Fibroblast of skin of right quadriceps (primary cell): ENCODE data around the gene ARHGAP6.
"Not testable (repeated sequence)": the region's sequence is repeated elsewhere in the genome, so short reads cannot be mapped to it uniquely, and the experiment has no call there.

Source experiments
- DNase-seq: peaks from one replicate; pipeline ENCODE4 v3.0.0-alpha.2; 2013

ARHGAP6 gene

GRCh38 chrX:11647138-11647537, 18.6 kb downstream of the ARHGAP6 start:
- no peak for DNase-seq

GRCh38 chrX:11641349-11642065, 24.2 kb downstream of the ARHGAP6 start:
- peak; percentile 19 for DNase-seq

GRCh38 chrX:11640089-11640488, 25.6 kb downstream of the ARHGAP6 start:
- no peak for DNase-seq

- no peak for DNase-seq
These were observed 33.0 kb downstream of the ARHGAP6 start for GRCh38 chrX:11632732-11633131.

- DNase-seq, result peak; percentile 65
These were observed 36.0 kb downstream of the ARHGAP6 start for GRCh38 chrX:11629593-11630211.

- no peak for DNase-seq
These were observed 37.3 kb downstream of the ARHGAP6 start for GRCh38 chrX:11628399-11628798.

GRCh38 chrX:11626351-11626750, 39.4 kb downstream of the ARHGAP6 start:
- no peak for DNase-seq

- peak; percentile 57 for DNase-seq
These were observed 46.3 kb downstream of the ARHGAP6 start for GRCh38 chrX:11619441-11619840.

- DNase-seq, result not testable (repeated sequence)
These were observed 51.5 kb downstream of the ARHGAP6 start for GRCh38 chrX:11614253-11614652.

- DNase-seq, result no peak
These were observed 53.8 kb downstream of the ARHGAP6 start for GRCh38 chrX:11611965-11612364.

- no peak for DNase-seq
These were observed 54.6 kb downstream of the ARHGAP6 start for GRCh38 chrX:11611161-11611560.

- DNase-seq, result no peak
These were observed 56.6 kb downstream of the ARHGAP6 start for GRCh38 chrX:11609109-11609508.

- no peak for DNase-seq
These were observed 59.3 kb downstream of the ARHGAP6 start for GRCh38 chrX:11606408-11606807.

GRCh38 chrX:11600578-11600977, 65.1 kb downstream of the ARHGAP6 start:
- no peak for DNase-seq

- no peak for DNase-seq
These were observed 68.2 kb downstream of the ARHGAP6 start for GRCh38 chrX:11597479-11597878.

- no peak for DNase-seq
These were observed 73.9 kb downstream of the ARHGAP6 start for GRCh38 chrX:11591723-11592346.

GRCh38 chrX:11589641-11590040, 76.1 kb downstream of the ARHGAP6 start:
- no peak for DNase-seq

- no peak for DNase-seq
These were observed 77.6 kb downstream of the ARHGAP6 start for GRCh38 chrX:11588097-11588496.

- DNase-seq, result no peak
These were observed 80.5 kb downstream of the ARHGAP6 start for GRCh38 chrX:11585174-11585573.

GRCh38 chrX:11580789-11581188, 84.9 kb downstream of the ARHGAP6 start:
- no peak for DNase-seq

GRCh38 chrX:11579636-11580600, 85.8 kb downstream of the ARHGAP6 start:
- peak; percentile 49 for DNase-seq

GRCh38 chrX:11578301-11578700, 87.4 kb downstream of the ARHGAP6 start:
- not testable (repeated sequence) for DNase-seq

GRCh38 chrX:11577603-11578002, 88.1 kb downstream of the ARHGAP6 start:
- DNase-seq, result no peak
